BJ (cell line): Measurements from ENCODE around the gene MTA2. TPM values are rescaled to one million over a fixed set of nuclear protein-coding genes. Genes with fewer than 3 reads are reported as not detected.

Source experiments
- CTCF ChIA-PET: fragments of 350-600 bp; formaldehyde crosslinking; extraction: SDS; loops from one replicate; lab custom pipeline; 2021; ENCODE audit warnings: antibody characterized with exemption, inconsistent platforms; lab: Yijun Ruan, JAX
- POLR2A ChIA-PET: fragments of 300-600 bp; sonication (Branson Sonifier 250); formaldehyde crosslinking; extraction: SDS; loops from one replicate; lab custom pipeline; 2021; ENCODE audit warnings: antibody characterized with exemption; lab: Charles Lee
- DNase-seq: peaks from one replicate; pipeline ENCODE4 v3.0.0-alpha.2; 2011; ENCODE audit warnings: low read depth
- H3K27me3 ChIP-seq: 2 replicates; pipeline ENCODE4 v1.6.0; 2011; ENCODE audit warnings: low read length; ENCODE audit not compliant: control insufficient read depth, insufficient read depth
- H3K36me3 ChIP-seq: 2 replicates; pipeline ENCODE4 v1.5.1; 2011; ENCODE audit warnings: low read length; ENCODE audit not compliant: control insufficient read depth, insufficient read depth
- H3K4me3 ChIP-seq: 2 replicates; pipeline ENCODE4 v1.5.1; 2011; ENCODE audit warnings: low read depth, mild to moderate bottlenecking, control low read depth, low read length
- polyA plus RNA-seq: library from polyadenylated mRNA; depleted of rRNA; stranded (reverse); fragments of >200 nt; gene quantifications from 2 replicates; pipeline ENCODE4 v1.2.3, GENCODE V29; 2011
- TF ChIP-seq, protein P1 (sequence below): IDR thresholded peaks from 2 replicates; pipeline ENCODE4 v1.5.1; 2011; ENCODE audit warnings: low read depth, mild to moderate bottlenecking, control low read depth, inconsistent platforms, low read length, moderate library complexity; ENCODE audit not compliant: insufficient read depth

The MTA2 gene
- polyA plus RNA-seq, 1 experiment: 16.4 TPM

GRCh38 chr11:62559204-62559603, 42.5 kb downstream of the MTA2 start:
- no peak overlapping the region for H3K4me3 ChIP-seq
- no peak for DNase-seq
- peaks cover 8% of the 10 kb centered on the region for H3K36me3 ChIP-seq
- ChIA-PET CTCF (interaction anchor here (0.6 to 4.9 kb wide), 7 partner anchors 15 to 164 kb away, joined by 4 to 66 read pairs (median 23); no protein-coding TSS in a partner anchor), POLR2A (no interaction called here)
- no peaks in the 10 kb centered on the region for H3K27me3 ChIP-seq
- TF ChIP-seq, protein P1, sequence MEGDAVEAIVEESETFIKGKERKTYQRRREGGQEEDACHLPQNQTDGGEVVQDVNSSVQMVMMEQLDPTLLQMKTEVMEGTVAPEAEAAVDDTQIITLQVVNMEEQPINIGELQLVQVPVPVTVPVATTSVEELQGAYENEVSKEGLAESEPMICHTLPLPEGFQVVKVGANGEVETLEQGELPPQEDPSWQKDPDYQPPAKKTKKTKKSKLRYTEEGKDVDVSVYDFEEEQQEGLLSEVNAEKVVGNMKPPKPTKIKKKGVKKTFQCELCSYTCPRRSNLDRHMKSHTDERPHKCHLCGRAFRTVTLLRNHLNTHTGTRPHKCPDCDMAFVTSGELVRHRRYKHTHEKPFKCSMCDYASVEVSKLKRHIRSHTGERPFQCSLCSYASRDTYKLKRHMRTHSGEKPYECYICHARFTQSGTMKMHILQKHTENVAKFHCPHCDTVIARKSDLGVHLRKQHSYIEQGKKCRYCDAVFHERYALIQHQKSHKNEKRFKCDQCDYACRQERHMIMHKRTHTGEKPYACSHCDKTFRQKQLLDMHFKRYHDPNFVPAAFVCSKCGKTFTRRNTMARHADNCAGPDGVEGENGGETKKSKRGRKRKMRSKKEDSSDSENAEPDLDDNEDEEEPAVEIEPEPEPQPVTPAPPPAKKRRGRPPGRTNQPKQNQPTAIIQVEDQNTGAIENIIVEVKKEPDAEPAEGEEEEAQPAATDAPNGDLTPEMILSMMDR: no peak

GRCh38 chr11:62558669-62559068, 43.0 kb downstream of the MTA2 start:
- no peaks in the 10 kb centered on the region for H3K27me3 ChIP-seq
- TF ChIP-seq, protein P1: no peak
- POLR2A ChIA-PET: no interaction called here
- H3K36me3 ChIP-seq: peaks cover 6% of the 10 kb centered on the region
- no peak overlapping the region for H3K4me3 ChIP-seq
- DNase-seq: no peak
- CTCF ChIA-PET: interaction anchor here (0.6 to 4.9 kb wide), 7 partner anchors 15 to 163 kb away, joined by 3 to 66 read pairs (median 23); no protein-coding TSS in a partner anchor

- no peak for DNase-seq
- Histone ChIP-seq H3K4me3 (no peak overlapping the region), H3K36me3 (peaks cover 5% of the 10 kb centered on the region), H3K27me3 (no peaks in the 10 kb centered on the region)
- ChIA-PET POLR2A (interaction anchor here (1.2 kb wide), 1 partner anchor 10 kb away, joined by 5 read pairs; the partner anchor contains the start of gene AHNAK), CTCF (interaction anchor here (2.6 to 4.9 kb wide), 3 partner anchors 13 to 162 kb away, joined by 12 to 66 read pairs (median 47); no protein-coding TSS in a partner anchor)
- TF ChIP-seq, protein P1: no peak
Measured at GRCh38 chr11:62556875-62557631, 44.6 kb downstream of the MTA2 start.

DNA sequence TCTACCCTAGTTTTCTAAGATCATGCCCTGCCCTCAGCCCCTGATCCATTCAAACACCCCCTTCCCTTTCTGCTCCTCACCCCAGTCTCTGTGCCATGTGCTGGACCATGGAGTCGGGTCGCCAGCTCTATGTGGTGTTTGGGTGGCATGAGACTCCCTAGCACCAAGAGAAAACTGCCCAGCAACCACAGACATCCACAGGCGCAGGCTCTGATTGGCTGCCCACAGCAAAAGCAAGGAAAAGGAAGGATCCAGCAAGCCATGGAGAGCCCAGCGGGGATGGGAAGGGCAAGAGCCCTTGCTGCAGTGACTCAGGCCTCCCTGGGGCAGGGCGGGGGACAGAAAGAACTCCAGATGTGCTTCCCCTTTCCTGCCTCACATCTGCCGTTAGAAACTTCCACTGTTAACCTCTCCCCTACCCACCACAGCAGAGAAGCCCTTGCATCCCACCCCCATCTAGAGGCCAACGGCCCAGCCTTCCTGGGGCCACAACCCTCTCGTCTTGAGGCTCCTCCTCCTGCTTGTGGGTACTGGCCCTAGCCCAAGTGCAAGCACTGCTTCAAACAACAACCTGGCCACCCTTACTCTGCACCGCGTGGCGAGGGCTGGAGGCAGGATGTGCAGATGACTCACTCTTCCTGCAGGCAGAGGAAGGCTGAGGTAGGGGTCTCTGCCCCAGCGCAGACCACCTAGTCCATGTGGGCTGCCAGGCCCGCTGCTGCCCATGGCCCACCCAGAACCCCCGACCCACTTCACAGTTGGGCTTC, 45.4 kb downstream of the MTA2 start:
- no peaks in the 10 kb centered on the region for H3K27me3 ChIP-seq
- POLR2A ChIA-PET: interaction anchor here (0.6 to 1.4 kb wide), 3 partner anchors 9 to 110 kb away, joined by 5 to 17 read pairs (median 5); partner anchors contain the start of gene AHNAK
- H3K4me3 ChIP-seq: 0 out of 2 replicates have a peak overlapping the region, but pooled peaks have one; percentile 10
- TF ChIP-seq, protein P1: no peak
- DNase-seq: peak; percentile 81
- CTCF ChIA-PET: interaction anchor here (0.6 to 4.9 kb wide), 7 partner anchors 12 to 161 kb away, joined by 3 to 66 read pairs (median 12); no protein-coding TSS in a partner anchor
- H3K36me3 ChIP-seq: peaks cover 5% of the 10 kb centered on the region
